HEK293T (cell line): Measurements from ENCODE around the gene CRIP3.

ENCODE experiments used
- BHLHE40 ChIP-seq: fragments of 450-650 bp; IDR thresholded peaks from 2 replicates; pipeline ENCODE4 v1.6.1; 2016; ENCODE audit warnings: mild to moderate bottlenecking, moderate library complexity, borderline replicate concordance
- ELF4 ChIP-seq: fragments of 450-650 bp; IDR thresholded peaks from 2 replicates; pipeline ENCODE4 v1.6.1; 2017; ENCODE audit warnings: antibody characterized with exemption
- FOXA1 ChIP-seq: fragments of 450-650 bp; IDR thresholded peaks from 2 replicates; pipeline ENCODE4 v1.6.1; 2016; ENCODE audit warnings: mild to moderate bottlenecking
- FOXK2 ChIP-seq: fragments of 450-650 bp; IDR thresholded peaks from 2 replicates; pipeline ENCODE4 v1.6.1; 2016; ENCODE audit warnings: mild to moderate bottlenecking
- FOXM1 ChIP-seq: fragments of 450-650 bp; IDR thresholded peaks from 2 replicates; pipeline ENCODE4 v1.6.1; 2017; ENCODE audit warnings: mild to moderate bottlenecking, borderline replicate concordance
- HDGF ChIP-seq: fragments of 450-650 bp; IDR thresholded peaks from 2 replicates; pipeline ENCODE4 v1.6.1; 2017; ENCODE audit warnings: antibody characterized with exemption, borderline replicate concordance
- L3MBTL2 ChIP-seq: fragments of 450-650 bp; conservative IDR thresholded peaks from 2 replicates; pipeline ENCODE4 v1.6.1; 2016; ENCODE audit warnings: mild to moderate bottlenecking
- LEF1 ChIP-seq: fragments of 450-650 bp; IDR thresholded peaks from 2 replicates; pipeline ENCODE4 v1.6.1; 2017; ENCODE audit warnings: mild to moderate bottlenecking, borderline replicate concordance
- NFRKB ChIP-seq: fragments of 450-650 bp; IDR thresholded peaks from 2 replicates; pipeline ENCODE4 v1.6.1; 2016; ENCODE audit warnings: mild to moderate bottlenecking, moderate library complexity
- SP1 ChIP-seq: fragments of 450-650 bp; IDR thresholded peaks from 2 replicates; pipeline ENCODE4 v1.6.1; 2017
- SUZ12 ChIP-seq: fragments of 450-650 bp; IDR thresholded peaks from 2 replicates; pipeline ENCODE4 v1.6.1; 2016; ENCODE audit warnings: mild to moderate bottlenecking
- TARDBP ChIP-seq: fragments of 450-650 bp; IDR thresholded peaks from 2 replicates; pipeline ENCODE4 v1.6.1; 2016
- ZNF384 ChIP-seq: fragments of 450-650 bp; IDR thresholded peaks from 2 replicates; pipeline ENCODE4 v1.6.1; 2016
- TF ChIP-seq, protein P1 (sequence below): fragments of 450-650 bp; IDR thresholded peaks from 2 replicates; pipeline ENCODE4 v1.6.1; 2016

DNA sequence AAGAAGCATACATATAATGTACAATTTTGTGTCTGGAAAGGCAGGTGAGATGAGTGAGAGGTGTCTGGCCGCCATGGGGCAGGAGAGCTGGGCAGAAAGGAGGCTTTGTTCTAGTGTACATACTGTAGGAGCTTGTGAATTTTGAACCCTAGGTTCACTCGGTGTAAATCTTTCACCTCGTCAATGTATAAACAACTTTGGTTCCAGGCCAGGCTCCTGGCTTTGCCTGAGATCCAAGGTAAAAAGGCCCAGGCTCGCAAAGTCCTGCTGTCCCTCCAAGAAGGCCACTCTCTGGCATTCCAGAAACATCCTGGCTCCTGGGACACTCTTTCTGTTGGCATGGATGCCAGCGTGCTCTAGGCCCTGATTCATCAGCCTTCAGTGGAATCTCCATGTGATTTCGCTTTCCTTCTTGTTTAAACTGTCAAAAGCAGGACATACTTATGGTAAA is 17.7 kb downstream of the CRIP3 start:
- TF ChIP-seq FOXM1: no peak
- no peak for TF ChIP-seq TARDBP
- no peak for TF ChIP-seq NFRKB
- no peak for TF ChIP-seq ELF4
- no peak for TF ChIP-seq FOXK2
- no peak for TF ChIP-seq BHLHE40
- TF ChIP-seq SUZ12: no peak
- TF ChIP-seq SP1: no peak
- no peak for TF ChIP-seq HDGF
- TF ChIP-seq, protein P1, sequence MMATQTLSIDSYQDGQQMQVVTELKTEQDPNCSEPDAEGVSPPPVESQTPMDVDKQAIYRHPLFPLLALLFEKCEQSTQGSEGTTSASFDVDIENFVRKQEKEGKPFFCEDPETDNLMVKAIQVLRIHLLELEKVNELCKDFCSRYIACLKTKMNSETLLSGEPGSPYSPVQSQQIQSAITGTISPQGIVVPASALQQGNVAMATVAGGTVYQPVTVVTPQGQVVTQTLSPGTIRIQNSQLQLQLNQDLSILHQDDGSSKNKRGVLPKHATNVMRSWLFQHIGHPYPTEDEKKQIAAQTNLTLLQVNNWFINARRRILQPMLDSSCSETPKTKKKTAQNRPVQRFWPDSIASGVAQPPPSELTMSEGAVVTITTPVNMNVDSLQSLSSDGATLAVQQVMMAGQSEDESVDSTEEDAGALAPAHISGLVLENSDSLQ: no peak
- TF ChIP-seq ZNF384: no peak
- TF ChIP-seq FOXA1: no peak
- TF ChIP-seq LEF1: no peak
- no peak for TF ChIP-seq L3MBTL2
